ENCODE data around the gene HTR2C. TPM values are rescaled to one million over a fixed set of nuclear protein-coding genes. Genes with fewer than 3 reads are reported as not detected.
A peak's percentile ranks its signal among the peaks of the same experiment; 100 is the strongest.
"Not testable (repeated sequence)": the region's sequence is repeated elsewhere in the genome, so short reads cannot be mapped to it uniquely, and the experiment has no call there.

Gene HTR2C
- total RNA-seq, 1 experiment from 2014 or later = 0.33 TPM

- Histone ChIP-seq H3K4me1 (replicated peaks; ENCODE audit: insufficient read depth) (no peaks in the 10 kb centered on the region), H3K36me3 (ENCODE audit: low read depth) (no peaks in the 10 kb centered on the region), H3K4me2 (no peak overlapping the region), H3K9me3 (ENCODE audit: insufficient read depth, low read depth) (no peaks in the 10 kb centered on the region), H4K20me1 (ENCODE audit: insufficient read depth) (no peaks in the 10 kb centered on the region), H3K79me2 (ENCODE audit: low read depth) (no peaks in the 10 kb centered on the region), H3K9me2 (ENCODE audit: insufficient read depth) (no peaks in the 10 kb centered on the region; the same call in 1 of the 2 replicates), H3K27me3 (ENCODE audit: insufficient read depth, low read depth) (no peaks in the 10 kb centered on the region), H2AFZ (no peak overlapping the region), H3K27ac (no peak overlapping the region), H3K4me3 (no peak overlapping the region), H3F3A (ENCODE audit: insufficient read depth, low read depth) (no peaks in the 10 kb centered on the region)
- ChIA-PET POLR2A (ENCODE audit: unreplicated experiment) (no interaction called here), CTCF (no interaction called here)
- no peak for DNase-seq
- BruUV-seq (replicated peaks) = no TSS peak
- intact Hi-C loops (cut with micrococcal nuclease; ENCODE audit: unreplicated experiment) = no loop called here
- TF ChIP-seq EZH2 (IDR thresholded peaks at IDR 0.05; ENCODE audit: low read depth) = no peak
- TF ChIP-seq, protein P1, sequence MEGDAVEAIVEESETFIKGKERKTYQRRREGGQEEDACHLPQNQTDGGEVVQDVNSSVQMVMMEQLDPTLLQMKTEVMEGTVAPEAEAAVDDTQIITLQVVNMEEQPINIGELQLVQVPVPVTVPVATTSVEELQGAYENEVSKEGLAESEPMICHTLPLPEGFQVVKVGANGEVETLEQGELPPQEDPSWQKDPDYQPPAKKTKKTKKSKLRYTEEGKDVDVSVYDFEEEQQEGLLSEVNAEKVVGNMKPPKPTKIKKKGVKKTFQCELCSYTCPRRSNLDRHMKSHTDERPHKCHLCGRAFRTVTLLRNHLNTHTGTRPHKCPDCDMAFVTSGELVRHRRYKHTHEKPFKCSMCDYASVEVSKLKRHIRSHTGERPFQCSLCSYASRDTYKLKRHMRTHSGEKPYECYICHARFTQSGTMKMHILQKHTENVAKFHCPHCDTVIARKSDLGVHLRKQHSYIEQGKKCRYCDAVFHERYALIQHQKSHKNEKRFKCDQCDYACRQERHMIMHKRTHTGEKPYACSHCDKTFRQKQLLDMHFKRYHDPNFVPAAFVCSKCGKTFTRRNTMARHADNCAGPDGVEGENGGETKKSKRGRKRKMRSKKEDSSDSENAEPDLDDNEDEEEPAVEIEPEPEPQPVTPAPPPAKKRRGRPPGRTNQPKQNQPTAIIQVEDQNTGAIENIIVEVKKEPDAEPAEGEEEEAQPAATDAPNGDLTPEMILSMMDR (conservative IDR thresholded peaks at IDR 0.05) = no peak
These were observed 16.0 kb downstream of the HTR2C start for GRCh38 chrX:114599911-114600310.

DNA sequence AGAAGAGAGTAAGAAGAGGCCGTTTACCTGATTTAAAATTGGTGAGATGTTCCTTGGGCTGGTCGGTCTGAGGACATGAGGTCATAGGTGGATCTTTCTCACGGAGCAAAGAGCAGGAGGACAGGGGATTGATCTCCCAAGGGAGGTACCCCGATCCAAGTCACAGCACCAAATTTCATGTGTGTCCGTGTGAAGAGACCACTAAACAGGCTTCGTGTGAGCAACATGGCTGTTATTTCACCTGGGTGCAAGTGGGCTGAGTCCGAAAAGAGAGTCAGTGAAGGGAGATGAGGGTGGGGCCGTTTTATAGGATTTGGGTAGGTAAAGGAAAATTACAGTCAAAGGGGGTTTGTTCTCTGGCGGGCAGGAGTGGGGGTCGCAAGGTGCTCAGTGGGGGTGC lies 22.7 kb downstream of the HTR2C start:
- H3K4me3 ChIP-seq; H3K36me3 ChIP-seq (ENCODE audit: low read depth); H3K9me2 ChIP-seq (ENCODE audit: insufficient read depth); H3K4me2 ChIP-seq; H3K27me3 ChIP-seq (ENCODE audit: insufficient read depth, low read depth); H3K79me2 ChIP-seq (ENCODE audit: low read depth); H3F3A ChIP-seq (ENCODE audit: insufficient read depth, low read depth); H3K9me3 ChIP-seq (ENCODE audit: insufficient read depth, low read depth); POLR2A ChIA-PET (ENCODE audit: unreplicated experiment); DNase-seq; H3K4me1 ChIP-seq (replicated peaks; ENCODE audit: insufficient read depth); H2AFZ ChIP-seq; BruUV-seq (replicated peaks); CTCF ChIA-PET; intact Hi-C loops (cut with micrococcal nuclease; ENCODE audit: unreplicated experiment); H3K27ac ChIP-seq; H4K20me1 ChIP-seq (ENCODE audit: insufficient read depth): not testable (repeated sequence)

GRCh38 chrX:114611018-114611619 lies 27.2 kb downstream of the HTR2C start:
- BruUV-seq (replicated peaks) = no TSS peak
- Histone ChIP-seq H3K79me2 (ENCODE audit: low read depth) (no peaks in the 10 kb centered on the region), H3K9me3 (ENCODE audit: insufficient read depth, low read depth) (no peaks in the 10 kb centered on the region), H3K36me3 (ENCODE audit: low read depth) (no peaks in the 10 kb centered on the region), H3K27me3 (ENCODE audit: insufficient read depth, low read depth) (no peaks in the 10 kb centered on the region), H3K4me2 (no peak overlapping the region), H3F3A (ENCODE audit: insufficient read depth, low read depth) (no peaks in the 10 kb centered on the region), H3K4me1 (replicated peaks; ENCODE audit: insufficient read depth) (no peaks in the 10 kb centered on the region), H3K4me3 (no peak overlapping the region), H3K27ac (no peak overlapping the region), H4K20me1 (ENCODE audit: insufficient read depth) (no peaks in the 10 kb centered on the region), H3K9me2 (ENCODE audit: insufficient read depth) (no peaks in the 10 kb centered on the region), H2AFZ (no peak overlapping the region)
- peak in 1 of 2 experiments; percentile 16 for DNase-seq
- CTCF ChIA-PET = interaction anchor here (0.6 to 0.7 kb wide), 2 partner anchors 265 to 1093 kb away, joined by 3 to 6 read pairs; no protein-coding TSS in a partner anchor
- intact Hi-C loops (cut with micrococcal nuclease; ENCODE audit: unreplicated experiment) = loop anchor here (10.0 kb wide), 1 partner anchor 534 kb away; no protein-coding TSS in a partner anchor
- POLR2A ChIA-PET (ENCODE audit: unreplicated experiment) = interaction anchor here (0.6 kb wide), 1 partner anchor 49 kb away, joined by 8 read pairs; no protein-coding TSS in a partner anchor
- no peak for TF ChIP-seq EZH2 (IDR thresholded peaks at IDR 0.05; ENCODE audit: low read depth)
- TF ChIP-seq, protein P1 (conservative IDR thresholded peaks at IDR 0.05) = peak; percentile 93

DNA sequence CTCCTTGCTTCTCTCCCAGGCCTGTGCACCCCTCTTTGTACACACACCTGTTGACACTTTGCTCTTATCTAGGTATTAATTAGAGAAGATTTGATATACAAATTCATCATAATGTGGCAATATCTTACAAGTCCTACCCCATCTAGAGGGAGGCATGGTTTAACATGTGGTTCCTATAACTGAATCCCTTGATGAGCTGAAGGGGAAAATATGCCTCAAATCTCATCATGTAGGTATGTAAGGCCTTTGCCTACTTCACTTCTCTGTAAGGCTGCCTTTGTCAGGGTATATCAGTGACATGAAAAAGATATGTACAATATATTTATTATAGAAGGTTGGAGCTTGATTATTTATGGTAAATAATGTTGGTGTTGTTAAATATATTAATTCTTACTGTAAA lies 31.9 kb downstream of the HTR2C start:
- H2AFZ ChIP-seq = no peak overlapping the region
- no peaks in the 10 kb centered on the region for H3K79me2 ChIP-seq (ENCODE audit: low read depth)
- no peaks in the 10 kb centered on the region for H3K4me1 ChIP-seq (replicated peaks; ENCODE audit: insufficient read depth)
- no peak overlapping the region for H3K4me2 ChIP-seq
- ChIA-PET CTCF (no interaction called here), POLR2A (ENCODE audit: unreplicated experiment) (no interaction called here)
- BruUV-seq (replicated peaks) = no TSS peak
- TF ChIP-seq, protein P1 (conservative IDR thresholded peaks at IDR 0.05) = no peak
- no peak for TF ChIP-seq EZH2 (IDR thresholded peaks at IDR 0.05; ENCODE audit: low read depth)
- DNase-seq = no peak
- no peaks in the 10 kb centered on the region for H3K27me3 ChIP-seq (ENCODE audit: insufficient read depth, low read depth)
- H3K9me3 ChIP-seq (ENCODE audit: insufficient read depth, low read depth) = no peaks in the 10 kb centered on the region
- H3K9me2 ChIP-seq (ENCODE audit: insufficient read depth) = no peaks in the 10 kb centered on the region
- H4K20me1 ChIP-seq (ENCODE audit: insufficient read depth) = no peaks in the 10 kb centered on the region
- intact Hi-C loops (cut with micrococcal nuclease; ENCODE audit: unreplicated experiment) = loop anchor here (10.0 kb wide), 1 partner anchor 529 kb away; no protein-coding TSS in a partner anchor
- no peak overlapping the region for H3K27ac ChIP-seq
- no peak overlapping the region for H3K4me3 ChIP-seq
- no peaks in the 10 kb centered on the region for H3F3A ChIP-seq (ENCODE audit: insufficient read depth, low read depth)
- H3K36me3 ChIP-seq (ENCODE audit: low read depth) = no peaks in the 10 kb centered on the region
